ENCODE data around the gene ATXN10.
"Not testable (repeated sequence)": the region's sequence is repeated elsewhere in the genome, so short reads cannot be mapped to it uniquely, and the experiment has no call there.

ATXN10 gene

DNA sequence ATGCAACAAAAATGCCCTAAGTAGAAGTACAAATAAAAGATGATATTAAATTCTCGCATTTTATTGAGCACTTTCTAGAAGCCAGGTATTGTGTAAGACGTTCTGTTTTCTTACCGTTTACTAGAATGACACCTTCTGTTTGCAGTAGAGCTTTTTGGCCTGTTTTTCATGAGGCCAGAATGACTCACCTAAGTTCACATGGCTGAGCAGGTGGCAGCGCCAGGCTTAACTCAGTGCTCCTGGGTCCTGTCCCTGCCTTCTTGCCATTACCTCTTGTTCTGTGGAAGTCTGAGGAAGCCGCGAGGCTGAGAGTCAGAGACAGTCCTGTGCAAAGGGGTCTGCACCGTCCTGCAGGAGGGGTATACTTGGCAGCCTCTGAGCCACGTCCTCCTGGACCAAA lies 113.8 kb downstream of the ATXN10 start:
- no peak for DNase-seq (ENCODE audit: low read depth)

DNA sequence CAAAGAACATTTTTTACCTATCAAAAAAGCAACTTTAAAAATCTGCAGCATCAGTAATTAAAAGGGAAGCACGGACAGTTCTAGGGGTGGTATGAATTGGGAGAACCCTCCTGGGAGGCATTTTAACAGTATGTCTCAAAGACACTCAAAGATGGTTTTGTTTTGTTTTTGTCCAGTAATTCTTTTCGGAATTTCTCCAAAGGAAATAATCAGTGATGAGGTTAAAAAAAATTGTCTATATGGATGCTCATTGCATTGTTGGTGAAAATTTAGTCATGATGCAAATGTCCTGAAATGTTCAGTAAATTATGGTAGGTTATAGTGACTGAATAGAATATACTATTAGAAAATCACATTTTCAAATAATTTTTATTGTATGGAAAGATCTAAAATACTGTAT lies 115.1 kb downstream of the ATXN10 start:
- no peak for DNase-seq (ENCODE audit: low read depth)

DNA sequence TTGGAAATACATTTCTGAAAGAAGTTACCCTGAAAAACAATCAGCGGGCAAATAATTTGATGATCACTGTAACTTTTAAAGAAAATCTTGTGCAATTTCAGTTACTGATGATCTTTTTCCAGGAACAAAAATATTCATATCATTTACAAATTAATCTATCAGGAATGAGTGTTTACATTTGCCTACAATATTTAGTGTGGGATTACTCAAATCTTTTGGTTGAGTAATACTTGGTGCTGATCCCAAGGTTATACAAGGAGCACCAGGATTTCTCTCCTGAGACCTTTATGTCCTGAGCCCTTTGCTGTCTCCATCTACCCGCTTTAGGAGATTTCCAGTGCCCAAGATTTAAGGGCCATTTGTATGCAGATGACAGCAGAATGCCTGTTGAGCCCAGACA lies 116.1 kb downstream of the ATXN10 start:
- no peak for DNase-seq (ENCODE audit: low read depth)

DNA sequence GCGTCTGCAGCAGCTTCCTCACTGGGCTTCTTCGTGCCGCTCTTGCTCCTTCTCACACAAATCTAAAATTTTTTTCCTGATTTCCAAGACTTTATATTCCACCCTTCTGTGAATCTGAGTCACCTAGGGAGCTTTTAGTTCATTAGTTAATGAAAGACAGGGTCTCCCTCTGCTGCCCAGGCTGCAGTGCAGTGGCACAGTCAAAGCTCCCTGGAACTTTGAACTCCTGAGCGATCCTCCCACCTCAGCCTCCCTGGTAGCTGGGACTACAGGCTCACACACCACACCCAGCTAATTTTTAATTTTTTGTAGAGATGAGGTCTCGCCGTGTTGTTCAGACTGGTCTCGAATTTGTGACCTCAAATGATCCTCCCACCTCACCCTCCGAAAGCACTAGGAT lies 116.9 kb downstream of the ATXN10 start:
- no peak for DNase-seq (ENCODE audit: low read depth)

DNA sequence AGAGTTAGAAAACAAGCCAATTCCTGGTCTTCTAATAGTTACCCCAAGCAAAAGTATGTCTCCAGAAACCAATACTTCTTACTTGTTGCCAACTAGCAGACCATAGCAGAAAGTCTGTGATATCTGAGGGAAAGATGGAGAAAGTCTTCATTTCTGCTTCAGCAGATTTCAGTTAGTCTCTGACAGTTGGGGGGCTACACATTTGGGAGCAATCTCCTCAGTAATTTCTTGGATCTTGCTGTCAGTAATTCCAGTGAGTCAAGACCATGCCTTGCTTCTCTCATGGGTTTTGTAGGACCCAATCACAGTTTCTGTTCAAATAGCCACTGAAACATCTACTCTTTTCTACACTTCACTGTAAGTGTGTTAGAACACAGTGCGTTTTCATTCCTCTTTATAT lies 118.8 kb downstream of the ATXN10 start:
- DNase-seq (ENCODE audit: low read depth): no peak

DNA sequence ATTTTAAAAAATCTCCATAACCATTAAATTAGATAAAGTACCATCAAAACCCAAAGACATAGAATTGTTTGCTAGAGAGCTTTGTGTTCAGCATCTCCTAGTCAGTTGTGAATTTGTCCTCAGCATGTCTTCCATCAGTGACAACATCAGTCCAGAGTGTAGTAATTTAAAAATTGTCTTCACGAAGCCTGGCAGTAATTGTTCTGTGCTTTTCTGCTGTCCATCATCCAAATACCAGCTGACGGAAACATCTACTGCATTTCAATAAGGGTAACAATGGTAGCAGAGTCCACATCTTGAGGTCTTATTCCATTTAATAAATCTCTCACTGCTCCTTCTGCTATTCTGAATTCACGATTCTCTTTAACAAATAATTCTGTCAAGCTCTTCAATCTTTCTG lies 121.5 kb downstream of the ATXN10 start:
- no peak for DNase-seq (ENCODE audit: low read depth)

DNA sequence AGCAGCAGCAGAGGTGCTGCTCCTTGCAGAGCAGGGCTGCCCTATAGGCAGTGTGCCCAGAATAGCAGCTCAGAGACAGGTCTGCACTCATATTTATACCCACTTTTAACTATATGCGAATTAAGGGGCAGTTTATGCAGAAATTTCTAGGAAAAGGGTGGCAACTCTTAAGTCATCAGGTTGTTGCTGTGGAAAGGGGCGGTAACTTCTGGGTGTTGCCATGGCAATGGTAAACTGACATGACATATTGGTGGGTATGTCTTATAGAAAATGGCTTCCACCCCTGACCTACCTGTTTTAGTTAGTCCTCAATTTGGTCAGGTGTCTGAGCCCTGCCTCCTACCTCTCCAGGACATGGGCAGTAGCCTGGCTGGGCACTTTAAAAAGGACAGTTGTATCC lies 122.3 kb downstream of the ATXN10 start:
- no peak for DNase-seq (ENCODE audit: low read depth)

DNA sequence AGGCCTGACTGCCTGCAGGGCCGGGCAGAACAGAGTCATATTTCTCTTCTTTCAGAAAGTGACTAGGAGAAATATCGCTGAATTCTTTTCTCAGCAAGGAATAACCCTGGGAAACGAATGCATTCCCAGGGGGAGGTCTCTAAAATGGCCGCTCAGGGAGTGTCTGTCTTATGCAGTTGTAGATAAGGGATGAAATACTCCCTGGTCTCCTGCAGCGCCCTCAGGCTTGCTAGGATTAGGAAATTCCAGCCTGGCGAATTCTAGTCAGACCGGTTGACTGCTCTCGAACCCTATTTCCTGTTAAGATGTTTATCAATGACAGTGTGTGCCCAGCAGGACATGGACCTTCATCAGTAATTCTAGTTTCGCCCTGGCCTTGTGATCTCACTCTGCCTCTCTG lies 124.4 kb downstream of the ATXN10 start:
- DNase-seq (ENCODE audit: low read depth): not testable (repeated sequence)

DNA sequence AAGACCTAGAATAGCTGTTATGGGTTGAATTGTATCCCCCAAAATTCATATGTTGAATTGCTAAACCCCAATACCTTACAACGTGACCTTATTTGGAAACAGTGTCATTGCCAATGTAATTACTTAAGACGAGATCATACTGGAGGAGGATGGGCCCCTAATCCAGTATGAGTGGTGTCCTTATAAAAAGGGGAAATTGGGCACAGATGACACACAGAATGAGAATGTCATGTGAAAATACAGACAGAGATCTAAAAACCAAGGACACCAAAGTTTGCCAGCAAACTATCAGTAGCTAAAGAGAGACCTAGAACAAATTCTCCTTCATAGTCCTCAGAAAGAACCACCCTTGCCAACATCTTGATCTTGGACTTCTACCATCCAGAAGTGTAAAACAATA lies 127.7 kb downstream of the ATXN10 start:
- no peak for DNase-seq (ENCODE audit: low read depth)

DNA sequence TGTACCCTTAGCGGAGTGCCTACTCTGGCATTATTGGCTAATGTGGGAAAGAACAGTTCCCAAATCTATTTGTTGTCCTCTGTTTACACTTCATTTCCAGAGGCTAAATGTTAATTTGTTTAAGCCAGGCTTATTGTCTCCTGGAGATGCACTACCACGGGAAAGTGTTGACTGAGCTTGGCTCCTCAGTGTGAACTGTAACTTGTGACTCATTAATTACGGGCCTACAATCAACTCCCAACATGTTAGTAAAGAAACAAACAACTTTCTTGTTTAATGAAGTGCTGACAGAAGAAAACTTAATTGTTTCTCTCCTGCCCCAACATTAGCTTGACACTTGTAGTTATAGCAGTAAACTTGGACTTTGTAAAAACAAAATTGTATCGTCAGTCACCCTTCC lies 130.4 kb downstream of the ATXN10 start:
- DNase-seq (ENCODE audit: low read depth): no peak

DNA sequence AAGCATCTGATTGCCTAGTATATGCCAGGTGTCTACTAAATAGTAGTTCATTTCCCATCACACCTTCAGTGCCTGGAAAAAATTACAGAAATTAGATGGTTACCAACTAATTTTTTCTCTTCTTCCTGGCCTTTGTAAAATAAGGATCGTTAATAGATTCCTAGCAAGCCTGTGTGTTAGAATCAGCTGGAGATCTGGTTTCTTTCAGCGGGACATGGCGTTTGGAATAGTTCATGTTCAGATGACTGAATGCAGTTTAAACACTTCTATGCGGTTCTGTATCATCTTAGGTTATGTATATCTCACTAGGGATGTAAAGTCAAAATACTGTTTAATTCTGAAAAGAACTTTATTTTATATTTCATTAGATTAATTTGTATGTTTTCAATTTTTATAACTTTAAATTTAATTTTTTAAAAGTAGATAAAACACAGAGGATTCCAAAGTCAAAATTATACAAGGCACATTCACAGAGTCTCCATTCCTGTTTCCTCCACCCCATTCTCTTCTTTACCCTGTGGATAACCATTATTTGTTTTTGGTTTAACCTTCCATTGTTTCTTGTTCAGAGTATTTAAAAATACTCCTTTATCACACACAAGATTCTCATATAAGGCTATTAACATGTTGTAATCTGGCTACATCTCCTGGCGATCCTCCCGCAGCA lies 132.8 kb downstream of the ATXN10 start:
- DNase-seq (ENCODE audit: low read depth): no peak

DNA sequence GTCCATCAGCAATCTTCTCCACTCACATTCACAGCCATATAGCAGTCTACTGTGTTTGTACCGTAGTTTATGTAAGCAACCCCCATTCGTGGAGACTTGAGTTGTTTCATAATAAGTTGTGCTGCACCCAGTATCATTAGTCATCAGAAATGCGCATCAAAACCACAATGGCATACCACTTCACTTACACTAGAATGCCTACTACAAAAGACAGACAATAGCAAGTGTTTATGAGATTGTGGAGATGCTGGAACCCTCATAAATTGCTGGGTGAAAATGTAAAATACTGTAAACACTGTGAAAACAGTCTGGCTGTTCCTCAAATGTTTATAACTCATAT lies 133.3 kb downstream of the ATXN10 start:
- no peak for DNase-seq (ENCODE audit: low read depth)

DNA sequence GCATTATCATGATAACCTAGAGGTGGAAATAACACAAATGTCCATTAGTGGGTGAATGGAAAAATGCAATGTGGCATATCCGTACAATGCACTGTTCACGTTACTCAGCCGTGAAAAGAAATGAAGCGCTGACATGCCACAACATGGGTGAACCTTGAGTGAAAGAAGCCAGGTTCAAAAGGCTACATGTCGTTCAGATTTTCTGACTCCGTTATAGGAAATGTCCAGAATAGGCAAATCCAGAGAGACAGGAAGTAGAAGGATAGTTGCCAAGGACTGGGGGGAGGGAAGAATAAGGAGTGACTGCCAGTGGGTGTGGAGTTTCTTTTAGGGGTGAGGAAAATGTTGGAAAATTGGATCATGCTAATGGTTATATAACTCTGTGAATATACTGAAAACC lies 133.8 kb downstream of the ATXN10 start:
- no peak for DNase-seq (ENCODE audit: low read depth)

DNA sequence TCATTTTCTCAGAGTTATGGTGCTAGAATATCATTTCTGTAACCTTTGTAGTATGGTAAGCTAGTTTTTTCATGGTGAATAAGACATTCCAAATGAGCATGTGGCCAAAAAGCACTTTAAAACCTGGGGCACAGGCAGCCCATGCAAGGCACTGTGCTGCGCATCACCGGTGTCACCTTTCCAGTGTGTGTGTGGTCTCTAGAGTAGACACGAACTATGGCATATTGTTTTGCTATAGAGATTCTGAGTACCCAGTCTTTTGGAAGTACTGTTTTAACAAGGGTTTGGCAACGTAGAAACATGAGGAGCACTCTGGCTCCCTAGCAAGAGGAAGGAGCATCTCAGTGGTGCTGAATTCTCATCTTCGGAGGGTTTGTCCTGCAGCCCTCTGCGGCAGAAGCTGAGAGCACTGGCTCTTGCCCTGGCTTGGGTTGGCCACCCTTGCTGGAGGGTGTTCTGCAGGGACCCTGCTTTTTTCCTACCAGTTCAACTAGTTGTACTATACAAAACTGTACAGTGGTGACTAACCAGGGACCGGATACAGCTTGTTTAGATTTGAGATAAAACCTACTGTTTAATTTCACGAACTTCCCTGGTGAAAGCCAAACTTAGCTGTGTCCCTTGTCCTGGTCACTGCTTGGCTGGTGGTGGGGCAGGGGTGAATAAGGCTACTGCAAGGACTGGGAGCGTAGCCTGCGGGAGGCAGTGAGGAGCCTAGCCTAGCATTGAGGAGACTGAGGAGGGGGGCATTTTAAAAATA lies 135.7 kb downstream of the ATXN10 start:
- DNase-seq (ENCODE audit: low read depth): no peak

DNA sequence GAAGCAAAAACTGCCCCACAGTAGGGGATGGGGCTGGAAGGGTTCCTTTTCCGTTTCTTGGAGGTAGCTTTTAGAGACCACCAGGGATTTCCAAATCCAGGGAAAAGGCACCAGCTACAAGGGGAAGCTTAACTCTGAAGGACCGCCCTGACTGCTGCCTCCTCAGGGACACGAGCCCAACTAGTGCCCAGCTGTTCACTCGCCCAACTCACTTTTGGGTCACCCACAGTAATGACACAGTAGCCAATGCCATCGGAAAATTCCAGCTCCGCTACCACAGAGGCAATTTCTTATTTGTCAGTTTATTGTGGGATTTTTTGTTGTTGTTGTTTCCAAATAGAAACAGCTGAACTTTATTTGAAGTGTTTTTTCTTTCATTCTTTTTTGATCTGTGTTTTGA lies 141.3 kb downstream of the ATXN10 start:
- no peak for DNase-seq (ENCODE audit: low read depth)

DNA sequence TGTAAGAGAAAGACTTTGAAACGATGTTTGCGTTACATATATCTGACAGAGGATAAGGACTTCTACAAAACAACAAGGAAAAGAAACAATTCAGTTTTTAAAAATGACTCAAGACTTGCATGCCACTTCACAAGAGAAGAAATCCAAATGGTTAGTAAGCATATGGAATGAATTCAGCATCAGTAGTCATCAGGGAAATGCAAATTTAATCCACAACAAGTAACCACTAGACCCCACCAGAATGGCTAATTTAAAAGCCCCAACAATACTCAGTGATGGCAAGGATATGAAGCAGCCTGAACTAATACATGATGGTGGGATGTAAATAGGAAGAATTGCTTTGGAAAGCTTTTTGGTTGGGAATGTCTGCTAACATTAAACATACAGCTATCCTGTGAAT lies 142.6 kb downstream of the ATXN10 start:
- no peak for DNase-seq (ENCODE audit: low read depth)

DNA sequence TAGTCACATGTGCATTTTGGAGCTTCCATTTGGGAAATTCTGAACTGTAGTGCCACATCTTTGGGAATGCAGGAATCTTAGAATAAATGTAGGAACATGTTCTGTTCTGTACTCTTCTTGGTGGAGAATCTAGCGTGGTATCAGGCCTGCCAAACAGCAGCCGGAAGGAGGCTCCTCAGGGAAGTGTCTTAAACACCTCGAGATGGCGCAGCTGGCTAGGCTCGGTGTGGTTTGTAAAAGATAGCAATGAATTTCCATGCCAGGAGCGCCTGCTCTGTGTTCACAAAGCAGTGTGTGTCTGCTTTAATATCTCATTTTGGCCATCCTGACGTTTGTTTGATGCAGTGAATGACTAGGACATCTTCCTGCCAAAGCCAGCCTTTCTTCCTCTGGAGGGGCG lies 145.1 kb downstream of the ATXN10 start:
- no peak for DNase-seq (ENCODE audit: low read depth)

DNA sequence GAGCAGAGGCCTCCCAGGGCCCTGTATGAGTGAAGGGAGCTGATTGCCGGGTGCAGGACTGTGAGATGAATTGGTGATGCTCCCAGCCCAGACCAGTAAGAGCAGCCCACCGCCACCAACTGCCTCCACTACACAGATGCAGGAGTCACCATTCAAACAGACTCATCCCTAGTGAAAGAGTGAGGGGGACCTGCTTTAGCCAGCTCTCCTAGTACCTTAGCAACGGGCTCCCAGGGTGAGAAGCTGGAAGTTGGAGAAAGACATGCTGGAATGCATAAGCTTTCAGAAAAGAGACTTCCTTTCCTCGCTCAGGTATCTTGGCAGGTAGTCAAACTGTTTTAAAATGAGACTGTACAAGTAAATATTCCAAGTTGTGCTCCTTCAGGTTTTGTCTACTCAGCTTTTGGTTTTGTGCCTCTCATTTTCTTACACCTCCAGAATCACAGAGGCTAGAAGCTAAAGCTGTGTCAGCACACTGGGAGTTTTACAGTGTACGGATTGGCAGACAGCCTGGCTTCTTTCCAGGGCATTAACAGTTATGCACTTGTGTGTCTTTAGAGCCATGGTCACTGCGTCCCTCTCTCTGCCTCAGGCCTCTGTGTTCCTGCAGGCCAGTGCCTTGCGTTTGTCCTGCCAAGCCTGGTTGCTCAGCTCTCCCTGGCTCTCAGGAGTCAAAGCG lies 146.2 kb downstream of the ATXN10 start:
- DNase-seq (ENCODE audit: low read depth): no peak

DNA sequence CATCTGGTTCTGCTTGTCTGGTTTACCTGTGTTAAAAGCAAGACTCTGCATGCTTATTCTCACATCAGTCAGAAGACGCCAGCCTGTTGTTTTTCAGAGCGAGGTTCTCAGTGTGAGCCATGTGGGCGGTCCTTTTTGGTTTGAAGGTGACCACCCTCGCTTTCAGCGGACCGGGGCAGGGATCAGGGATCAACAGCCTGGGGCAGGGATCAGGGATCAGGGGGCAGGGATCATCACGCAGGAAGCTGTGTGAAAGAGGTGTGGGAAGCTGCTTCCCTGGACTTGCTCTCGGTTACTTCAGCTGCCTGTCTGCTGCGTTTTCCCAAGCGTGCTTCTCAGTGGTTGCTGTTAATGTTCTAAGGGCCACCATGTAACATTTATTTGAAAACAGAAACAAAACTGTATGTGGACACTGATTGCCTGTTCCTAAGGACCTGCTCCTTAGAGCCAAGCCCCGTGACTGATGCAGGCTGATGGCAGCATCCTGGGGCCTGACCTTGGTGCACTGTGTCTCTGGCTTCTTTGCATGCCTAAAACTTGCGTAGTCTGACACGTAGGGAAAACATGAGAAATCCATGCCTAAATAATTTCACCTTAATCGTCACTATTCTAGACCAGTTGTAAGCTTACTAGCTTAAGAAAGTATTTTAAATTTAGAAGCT lies 146.9 kb downstream of the ATXN10 start:
- DNase-seq (ENCODE audit: low read depth): no peak

DNA sequence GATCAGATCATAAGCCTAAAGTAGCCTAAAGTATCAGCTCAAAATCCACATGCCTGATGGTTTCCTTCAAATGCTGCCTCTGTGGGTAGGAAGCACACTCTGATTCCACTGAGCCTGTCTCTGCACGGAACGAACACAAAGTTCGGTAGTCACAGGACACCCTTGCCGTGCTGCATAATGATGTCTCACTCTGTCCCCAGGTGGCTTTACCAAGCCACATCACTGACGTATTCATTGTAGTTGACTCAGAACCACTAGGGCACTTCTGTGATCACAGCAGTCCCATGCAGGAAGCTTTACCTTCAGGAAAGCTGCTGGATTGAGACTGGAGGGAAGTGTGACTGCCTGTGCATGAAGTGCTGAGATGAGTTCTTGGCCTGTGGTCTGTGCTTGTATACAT lies 147.7 kb downstream of the ATXN10 start:
- no peak for DNase-seq (ENCODE audit: low read depth)

DNA sequence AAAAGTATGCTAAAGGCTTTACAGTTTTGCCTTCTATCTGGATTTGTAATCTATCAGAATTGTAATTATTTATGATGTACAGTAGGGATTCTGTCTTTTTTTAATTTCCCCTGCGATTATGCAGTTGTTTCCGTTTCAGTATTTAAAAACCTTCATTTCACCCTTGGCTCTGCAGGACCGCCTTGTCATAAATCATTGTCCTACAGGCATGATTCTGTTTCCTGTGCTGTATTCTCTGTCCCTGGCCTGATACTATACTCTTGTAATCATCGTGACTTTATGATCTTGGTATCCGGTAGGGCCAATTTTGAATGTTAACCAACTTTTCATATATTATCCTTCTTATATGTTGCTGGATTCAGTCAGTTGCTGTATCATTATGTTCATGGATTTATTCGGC lies 151.7 kb downstream of the ATXN10 start:
- no peak for DNase-seq (ENCODE audit: low read depth)

DNA sequence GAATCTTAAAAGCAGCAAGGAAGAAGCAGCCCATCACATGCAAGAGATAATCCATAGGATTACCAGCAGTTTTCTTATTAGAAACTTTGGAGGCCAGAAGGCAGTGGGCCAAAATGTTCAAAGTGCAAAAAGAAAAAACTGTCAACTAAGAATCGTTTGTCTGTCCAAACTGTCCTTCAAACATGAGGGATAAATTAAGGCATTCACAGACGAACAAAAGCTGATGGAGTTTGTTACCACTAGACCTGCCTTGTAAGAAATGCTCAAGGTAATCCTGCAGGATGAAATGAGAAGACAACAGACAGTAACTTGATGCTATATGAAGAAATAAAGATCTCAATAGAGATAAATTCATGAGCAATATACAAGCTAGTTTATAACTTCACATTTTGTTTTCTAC lies 154.9 kb downstream of the ATXN10 start:
- DNase-seq (ENCODE audit: low read depth): no peak

DNA sequence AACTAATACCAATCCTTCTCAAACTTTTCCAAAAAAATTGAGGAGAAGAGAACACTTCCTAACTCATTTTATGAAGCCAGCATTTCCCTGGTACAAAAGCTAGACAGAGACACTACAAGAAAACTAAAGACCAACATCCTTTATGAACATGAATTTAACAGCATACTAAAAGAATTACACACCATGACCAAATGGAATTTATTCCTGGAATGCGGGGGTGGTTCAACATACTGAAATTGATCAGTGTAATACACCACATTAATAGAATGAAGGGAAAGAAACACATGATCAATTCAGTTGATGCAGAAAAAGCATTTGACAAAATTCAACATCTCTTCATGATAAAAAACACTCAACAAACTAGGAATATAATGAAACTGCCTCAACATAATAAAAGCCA lies 157.2 kb downstream of the ATXN10 start:
- no peak for DNase-seq (ENCODE audit: low read depth)
